ENCODE measurements around the gene L1TD1. TPM values are rescaled to one million over a fixed set of nuclear protein-coding genes. Genes with fewer than 3 reads are reported as not detected.
"Not testable (repeated sequence)": the region's sequence is repeated elsewhere in the genome, so short reads cannot be mapped to it uniquely, and the experiment has no call there.

Gene L1TD1
- total RNA-seq, 2 experiments from 2014 or later, result not detected

GRCh38 chr1:62238507-62238906 lies 43.9 kb downstream of the L1TD1 start:
- Mint-ChIP-seq H3K36me3 (ENCODE audit: low read depth) (no peaks in the 10 kb centered on the region), H3K27me3 (peaks cover 1% of the 10 kb centered on the region), H3K4me1 (ENCODE audit: low read depth) (no peaks in the 10 kb centered on the region), H3K4me3 (no peak overlapping the region), H3K9me3 (peaks cover 2% of the 10 kb centered on the region), H3K27ac (no peak overlapping the region)
- intact Hi-C loops (cut with micrococcal nuclease), result no loop called here
- no peak for TF ChIP-seq CTCF (IDR thresholded peaks at IDR 0.05)
- CTCF ChIA-PET, result no interaction called here
- ATAC-seq (no peak), DNase-seq (no peak)
- POLR2A ChIA-PET, result no interaction called here

- POLR2A ChIA-PET, result not testable (repeated sequence)
These were observed 45.2 kb downstream of the L1TD1 start for GRCh38 chr1:62239652-62240403.

GRCh38 chr1:62240651-62241370 lies 46.2 kb downstream of the L1TD1 start:
- Mint-ChIP-seq H3K36me3 (ENCODE audit: low read depth) (no peaks in the 10 kb centered on the region), H3K27me3 (peaks cover 1% of the 10 kb centered on the region), H3K9me3 (peaks cover 2% of the 10 kb centered on the region), H3K4me1 (ENCODE audit: low read depth) (no peaks in the 10 kb centered on the region), H3K27ac (no peak overlapping the region), H3K4me3 (no peak overlapping the region)
- ChIA-PET CTCF (interaction anchor here (0.6 kb wide), 1 partner anchor 164 kb away, joined by 4 read pairs; no protein-coding TSS in a partner anchor), POLR2A (no interaction called here)
- DNase-seq, result no peak
- no peak for TF ChIP-seq CTCF (IDR thresholded peaks at IDR 0.05)
- intact Hi-C loops (cut with micrococcal nuclease), result no loop called here
- no peak for ATAC-seq

More at GRCh38 chr1:62239652-62240403, 45.2 kb downstream of the L1TD1 start:
- H3K9me3 Mint-ChIP-seq; DNase-seq; H3K4me3 Mint-ChIP-seq; H3K4me1 Mint-ChIP-seq (ENCODE audit: low read depth); H3K36me3 Mint-ChIP-seq (ENCODE audit: low read depth); H3K27ac Mint-ChIP-seq; ATAC-seq; intact Hi-C loops (cut with micrococcal nuclease); H3K27me3 Mint-ChIP-seq: not testable (repeated sequence)
- CTCF ChIA-PET, result interaction anchor here (0.6 kb wide), 1 partner anchor 165 kb away, joined by 4 read pairs; no protein-coding TSS in a partner anchor

GRCh38 chr1:62241371-62242131 lies 46.9 kb downstream of the L1TD1 start:
- ATAC-seq, result no peak
- Mint-ChIP-seq H3K27ac (no peak overlapping the region), H3K9me3 (peaks cover 2% of the 10 kb centered on the region), H3K36me3 (ENCODE audit: low read depth) (no peaks in the 10 kb centered on the region), H3K4me3 (no peak overlapping the region), H3K27me3 (no peaks in the 10 kb centered on the region), H3K4me1 (ENCODE audit: low read depth) (no peaks in the 10 kb centered on the region)
- CTCF ChIA-PET, result no interaction called here
- TF ChIP-seq CTCF (IDR thresholded peaks at IDR 0.05), result no peak
- POLR2A ChIA-PET, result no interaction called here
- intact Hi-C loops (cut with micrococcal nuclease), result no loop called here
- DNase-seq, result no peak

GRCh38 chr1:62244380-62244779 lies 49.7 kb downstream of the L1TD1 start:
- H3K27ac Mint-ChIP-seq; H3K4me1 Mint-ChIP-seq (ENCODE audit: low read depth); H3K4me3 Mint-ChIP-seq; H3K36me3 Mint-ChIP-seq (ENCODE audit: low read depth); CTCF ChIA-PET; POLR2A ChIA-PET; ATAC-seq; DNase-seq; intact Hi-C loops (cut with micrococcal nuclease); H3K27me3 Mint-ChIP-seq; H3K9me3 Mint-ChIP-seq: not testable (repeated sequence)

All from activated CD8-positive, alpha-beta T cell treated with anti-CD3 and anti-CD28 coated beads for 36 hours (primary cell).